GM19452 (cell line): ENCODE results near the gene SZT2.

Source experiments
- ATAC-seq: cut with Tn5 transposase; IDR thresholded peaks from one replicate; pipeline ENCODE4 v1.9.1; 2021; ENCODE audit not compliant: unreplicated experiment

Gene SZT2

DNA sequence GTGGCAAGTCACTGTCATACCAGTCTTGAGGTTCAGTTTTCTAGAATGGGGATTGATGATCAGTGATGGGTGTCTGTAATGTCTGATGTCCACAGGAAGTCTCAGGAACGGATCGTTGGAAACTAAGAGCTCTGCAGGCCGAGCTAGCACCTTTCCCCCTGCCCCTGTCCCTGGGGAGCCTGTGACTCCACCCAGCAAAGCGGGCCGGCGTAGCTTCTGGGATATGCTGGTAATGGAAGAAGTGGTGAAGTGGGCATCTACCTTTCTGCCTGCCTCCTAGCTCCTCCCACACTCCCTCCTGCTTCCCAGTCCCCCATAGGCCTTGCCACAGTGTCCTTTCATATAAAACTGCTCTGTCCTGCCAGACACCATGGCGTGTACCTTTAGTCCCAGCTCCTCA is 50.7 kb downstream of the SZT2 start:
- ATAC-seq = no peak

DNA sequence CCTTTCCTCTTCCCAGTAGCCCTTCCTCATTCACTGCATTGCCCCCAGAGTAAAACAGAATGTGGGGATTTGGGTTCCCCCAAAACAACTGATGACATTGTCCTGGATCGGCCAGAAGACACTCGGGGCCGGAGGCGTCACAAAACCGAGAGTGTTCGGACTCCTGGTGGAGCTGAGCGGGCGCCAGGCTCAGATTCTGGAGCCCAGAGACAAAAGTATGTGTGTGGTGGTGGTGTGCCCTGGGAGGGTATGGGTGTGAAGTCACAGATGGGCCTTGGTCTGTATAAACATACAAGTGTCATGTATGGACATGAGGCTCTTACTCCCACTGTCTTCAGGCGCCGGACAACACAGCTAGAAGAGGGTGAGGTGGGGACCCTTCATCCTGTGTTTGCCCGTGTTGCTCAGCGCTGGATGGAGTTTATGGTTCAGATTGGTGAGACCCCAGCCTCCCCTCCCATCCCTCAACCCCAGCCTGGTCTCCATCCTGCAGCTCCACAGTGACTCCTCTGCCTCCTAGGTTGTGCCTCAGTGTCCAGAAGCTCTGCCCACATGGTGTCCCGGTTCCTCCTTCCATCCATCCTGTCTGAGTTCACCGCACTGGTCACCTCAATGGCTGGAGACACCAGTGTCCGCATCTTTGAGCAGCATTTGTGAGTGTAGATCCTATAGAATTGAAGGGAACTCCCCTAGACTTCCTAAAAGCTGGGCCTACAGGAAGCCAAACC is 51.6 kb downstream of the SZT2 start:
- ATAC-seq = no peak

DNA sequence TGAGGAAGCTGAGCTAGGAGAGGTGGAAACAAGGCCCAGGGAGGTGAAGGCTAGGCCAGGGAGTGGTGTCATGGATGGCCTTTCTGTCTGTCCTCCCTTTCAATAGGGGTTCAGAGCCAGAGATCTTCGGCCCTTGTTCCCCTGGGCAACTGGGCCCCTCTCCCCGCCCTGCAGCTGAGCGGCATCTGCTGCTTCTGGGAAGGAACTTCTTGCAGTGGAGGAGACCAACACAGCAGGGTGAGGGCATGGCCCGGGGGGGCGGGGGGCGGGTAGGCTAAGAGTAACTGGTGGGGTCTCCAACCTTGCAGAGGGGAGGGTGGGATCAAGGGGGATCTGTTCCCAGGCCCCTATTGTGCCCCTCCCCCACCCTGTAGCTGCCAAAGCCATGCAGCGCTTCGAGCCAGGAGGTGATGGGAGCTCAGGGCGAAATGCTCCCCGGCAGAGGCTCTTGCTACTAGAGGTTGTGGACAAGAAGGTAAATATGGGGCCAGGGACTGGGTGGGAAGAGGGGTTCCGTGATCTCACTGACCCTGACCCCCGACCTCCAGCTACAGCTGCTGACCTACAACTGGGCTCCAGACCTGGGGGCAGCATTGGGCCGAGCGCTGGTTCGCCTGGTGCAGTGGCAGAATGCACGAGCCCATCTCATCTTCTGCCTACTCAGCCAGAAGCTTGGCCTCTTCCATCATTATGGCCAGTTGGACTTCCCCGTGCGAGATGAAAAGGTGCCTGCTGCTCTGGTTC is 52.4 kb downstream of the SZT2 start:
- no peak for ATAC-seq

DNA sequence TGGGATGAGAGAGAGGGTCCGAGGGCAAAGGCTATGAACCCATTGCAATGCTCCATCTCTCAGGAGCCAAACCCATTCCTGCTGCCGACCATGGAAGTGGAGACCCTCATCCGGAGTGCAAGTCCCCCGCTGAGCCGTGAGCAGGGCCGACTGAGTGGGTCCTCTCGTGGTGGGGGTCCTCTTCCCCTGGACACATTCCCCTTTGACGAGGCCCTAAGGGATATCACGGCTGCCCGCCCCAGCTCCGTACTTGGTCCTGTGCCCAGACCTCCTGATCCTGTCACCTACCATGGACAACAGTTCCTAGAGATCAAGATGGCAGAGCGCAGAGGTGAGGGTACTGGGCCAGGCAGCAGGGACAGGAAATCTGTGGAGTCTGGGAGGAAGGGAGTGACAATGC is 53.1 kb downstream of the SZT2 start:
- no peak for ATAC-seq

DNA sequence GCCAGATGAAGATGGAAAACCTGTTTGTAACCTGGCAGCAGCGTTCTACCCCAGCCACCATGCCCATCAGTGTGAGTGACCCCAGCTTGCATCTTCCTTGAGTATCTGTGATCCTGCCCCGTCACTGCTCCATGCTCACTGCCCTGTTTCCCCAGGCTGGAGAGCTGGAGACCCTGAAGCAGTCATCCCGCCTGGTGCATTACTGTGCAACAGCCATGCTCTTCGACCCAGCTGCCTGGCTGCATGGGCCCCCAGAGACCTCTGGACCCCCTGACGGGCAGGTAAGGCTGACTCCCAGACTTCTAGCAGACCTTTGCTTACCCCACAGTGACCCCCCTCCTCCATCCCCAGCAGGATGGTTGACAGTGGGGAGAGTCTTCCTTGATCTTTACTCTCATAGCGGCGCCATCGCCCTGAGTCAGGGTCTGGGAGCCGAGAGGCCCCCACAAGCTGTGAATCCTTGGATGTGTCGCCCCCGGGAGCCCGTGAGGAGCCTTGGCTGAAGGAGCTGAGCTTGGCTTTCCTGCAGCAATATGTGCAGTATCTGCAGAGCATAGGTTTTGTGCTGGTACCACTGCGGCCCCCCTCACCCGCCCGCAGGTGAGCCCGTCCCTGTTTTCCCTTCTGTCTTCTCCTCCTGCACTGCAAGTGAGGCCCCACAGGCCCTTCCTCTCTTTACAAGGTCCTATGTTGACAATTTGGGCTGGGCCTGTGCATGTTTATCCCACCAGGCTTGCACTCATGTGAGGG is 53.7 kb downstream of the SZT2 start:
- ATAC-seq = no peak

DNA sequence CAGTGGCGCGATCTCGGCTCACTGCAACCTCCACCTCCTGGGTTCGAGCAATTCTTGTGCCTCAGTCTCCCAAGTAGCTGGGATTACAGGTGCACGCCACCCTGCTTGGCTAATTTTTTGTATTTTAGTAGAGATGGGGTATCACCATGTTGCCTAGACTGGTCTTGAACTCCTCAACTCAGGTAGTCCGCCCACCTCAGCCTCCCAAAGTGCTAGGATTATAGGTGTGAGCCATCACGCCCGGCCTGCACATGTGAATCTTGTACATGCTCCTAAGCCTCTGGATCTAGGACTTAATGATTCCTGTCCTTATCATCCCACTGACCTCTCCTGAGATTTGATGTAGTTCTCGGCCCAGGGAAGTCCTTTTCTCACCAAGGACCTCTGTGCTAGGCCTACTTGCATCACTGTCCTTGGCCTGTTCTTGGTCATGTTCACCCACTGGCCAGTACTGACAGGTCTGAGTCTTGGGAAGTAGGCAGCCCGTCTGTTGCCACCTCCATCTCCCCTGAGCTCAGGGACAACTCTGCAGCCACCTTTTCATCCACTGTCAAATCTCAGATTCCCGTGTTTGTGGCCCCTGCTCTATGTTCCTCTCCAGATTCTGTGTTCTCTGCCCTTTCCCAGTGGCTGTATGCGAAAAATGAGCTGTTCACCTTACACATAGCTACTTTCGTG is 54.6 kb downstream of the SZT2 start:
- ATAC-seq = no peak

DNA sequence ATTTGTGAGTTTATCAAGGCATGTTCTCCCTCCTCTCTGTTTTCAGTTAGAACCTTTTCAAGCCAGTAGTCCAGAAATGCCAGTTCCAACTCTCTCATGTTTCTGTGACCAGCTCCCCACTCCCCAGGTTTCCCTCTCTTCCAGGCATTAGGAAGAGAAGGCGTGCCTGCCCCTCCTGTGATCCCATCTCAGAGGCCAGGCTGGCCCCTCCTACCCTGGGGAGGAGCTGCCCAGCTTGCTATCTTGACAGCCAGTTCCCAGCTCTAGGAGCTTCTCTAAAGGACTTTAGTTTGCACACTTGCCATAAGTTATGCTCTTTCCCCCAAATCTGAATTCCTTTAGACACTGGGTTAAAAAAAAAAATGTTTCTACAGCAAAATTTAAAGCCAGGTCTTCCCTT is 55.1 kb downstream of the SZT2 start:
- ATAC-seq = no peak

DNA sequence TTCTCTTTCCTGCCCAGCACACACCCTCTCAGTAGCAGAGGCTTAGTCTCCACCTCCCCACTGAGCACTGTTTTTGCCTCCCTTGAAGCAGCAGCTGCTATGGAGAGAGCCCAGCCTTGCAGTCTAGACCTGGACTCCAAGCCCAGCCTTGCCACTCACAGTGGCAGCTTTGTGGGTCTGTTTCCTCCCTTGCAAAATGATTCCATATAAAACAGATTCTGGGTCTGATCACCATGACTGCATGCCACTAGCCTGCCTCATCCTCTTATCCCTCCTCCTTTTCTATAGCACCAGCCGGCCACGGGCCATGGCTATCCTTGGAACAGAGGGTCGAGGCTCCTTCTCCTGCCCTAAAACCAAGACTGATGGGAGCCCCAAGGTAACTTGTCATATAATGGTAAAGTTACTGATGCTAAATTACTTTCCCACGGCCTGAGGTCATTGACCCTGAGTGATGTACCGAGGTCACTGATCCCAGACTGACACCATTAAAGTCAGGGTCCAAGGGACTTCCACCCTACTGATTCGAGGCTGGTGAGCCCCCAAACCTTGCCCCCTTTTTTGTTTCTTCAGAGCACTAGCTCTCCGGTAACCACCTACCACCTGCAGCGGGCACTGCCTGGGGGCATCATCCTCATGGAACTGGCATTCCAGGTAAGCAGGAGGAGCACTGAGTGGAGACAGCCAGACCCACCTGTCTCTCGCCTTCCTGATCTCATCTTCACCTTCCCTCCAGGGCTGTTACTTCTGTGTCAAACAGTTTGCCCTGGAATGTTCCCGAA is 56.1 kb downstream of the SZT2 start:
- ATAC-seq = no peak

DNA sequence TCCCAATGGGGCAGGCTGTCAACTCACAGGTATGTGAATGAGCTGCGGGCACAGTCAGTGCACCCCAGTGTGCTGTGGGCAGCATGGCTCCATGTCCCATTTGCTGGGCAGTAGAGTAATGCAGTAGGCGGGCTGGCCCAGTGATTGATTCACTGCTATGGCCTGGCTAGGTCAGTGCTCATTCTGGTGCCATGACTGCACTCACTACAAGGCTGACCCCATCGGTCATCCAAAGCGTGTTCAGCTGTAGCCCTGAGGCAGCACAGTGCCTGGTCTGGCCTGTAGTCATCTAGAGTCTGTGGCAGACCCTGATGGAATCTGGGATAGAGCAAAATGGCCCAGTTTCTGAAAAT is 56.7 kb downstream of the SZT2 start:
- no peak for ATAC-seq

DNA sequence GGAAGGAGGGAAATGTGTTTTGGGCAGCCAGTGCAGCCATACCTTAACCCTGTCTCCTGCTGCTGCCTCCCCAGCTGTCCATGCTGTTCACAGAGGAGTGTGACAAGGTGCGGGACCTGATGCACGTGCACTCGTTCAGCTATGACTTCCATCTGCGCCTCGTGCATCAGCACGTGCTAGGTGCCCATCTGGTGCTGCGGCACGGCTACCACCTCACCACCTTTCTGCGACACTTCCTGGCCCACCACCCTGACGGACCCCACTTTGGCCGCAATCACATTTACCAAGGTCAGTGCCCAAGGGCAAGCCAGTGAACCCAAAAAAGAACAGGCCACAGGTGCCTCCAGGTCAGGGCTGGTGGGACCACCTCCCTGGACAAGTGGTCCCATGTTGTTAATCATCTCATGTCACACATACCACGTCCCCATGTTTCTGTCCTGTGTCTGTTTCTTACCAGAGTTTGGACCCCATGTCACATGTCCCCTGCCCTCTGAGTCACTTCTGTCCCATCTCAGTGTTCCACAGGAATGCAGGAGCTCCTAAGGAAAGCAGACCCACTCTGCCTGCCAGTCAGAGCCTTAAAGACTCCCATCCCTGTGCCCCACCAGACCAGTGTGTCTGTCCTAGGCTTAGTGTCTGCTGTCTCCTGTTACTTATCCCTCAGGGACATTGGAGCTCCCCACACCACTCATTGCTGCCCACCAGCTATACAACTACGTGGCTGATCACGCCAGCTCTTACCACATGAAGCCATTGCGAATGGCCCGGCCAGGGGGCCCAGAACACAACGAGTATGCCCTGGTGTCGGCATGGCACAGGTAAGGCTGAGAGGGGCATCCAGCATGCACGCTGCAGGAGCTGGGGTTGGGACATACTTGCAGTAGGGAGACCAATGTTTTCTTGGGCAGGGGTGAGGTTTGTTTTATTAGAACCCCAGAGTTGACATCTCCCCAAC is 57.5 kb downstream of the SZT2 start:
- ATAC-seq = no peak

DNA sequence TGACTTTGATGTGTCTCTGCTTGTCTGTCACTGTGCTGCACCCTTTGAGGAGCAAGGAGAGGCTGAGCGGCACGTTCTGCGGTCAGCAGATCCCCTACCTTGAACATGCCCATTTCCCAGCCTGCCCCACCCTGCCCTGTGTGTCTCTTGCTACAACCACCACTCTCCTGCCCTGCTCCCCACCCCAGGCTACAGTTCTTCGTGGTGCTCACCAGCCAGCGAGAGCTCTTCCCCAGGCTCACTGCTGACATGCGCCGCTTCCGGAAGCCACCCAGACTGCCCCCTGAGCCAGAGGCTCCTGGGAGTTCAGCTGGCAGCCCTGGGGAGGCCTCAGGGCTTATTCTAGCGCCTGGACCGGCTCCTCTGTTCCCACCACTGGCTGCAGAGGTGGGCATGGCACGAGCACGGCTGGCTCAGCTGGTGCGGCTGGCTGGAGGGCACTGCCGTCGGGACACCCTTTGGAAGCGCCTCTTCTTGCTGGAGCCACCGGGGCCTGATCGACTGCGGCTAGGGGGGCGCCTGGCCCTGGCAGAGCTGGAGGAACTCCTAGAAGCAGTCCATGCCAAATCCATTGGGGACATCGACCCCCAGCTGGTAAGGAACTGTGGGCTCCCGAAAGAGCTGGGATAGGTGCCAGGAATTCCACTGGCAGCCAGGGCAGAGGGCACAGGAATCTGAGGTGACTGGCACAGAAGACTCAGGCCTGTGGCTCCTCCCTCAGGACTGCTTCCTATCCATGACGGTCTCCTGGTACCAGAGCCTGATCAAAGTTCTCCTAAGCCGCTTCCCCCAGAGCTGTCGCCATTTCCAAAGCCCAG is 58.4 kb downstream of the SZT2 start:
- no peak for ATAC-seq

DNA sequence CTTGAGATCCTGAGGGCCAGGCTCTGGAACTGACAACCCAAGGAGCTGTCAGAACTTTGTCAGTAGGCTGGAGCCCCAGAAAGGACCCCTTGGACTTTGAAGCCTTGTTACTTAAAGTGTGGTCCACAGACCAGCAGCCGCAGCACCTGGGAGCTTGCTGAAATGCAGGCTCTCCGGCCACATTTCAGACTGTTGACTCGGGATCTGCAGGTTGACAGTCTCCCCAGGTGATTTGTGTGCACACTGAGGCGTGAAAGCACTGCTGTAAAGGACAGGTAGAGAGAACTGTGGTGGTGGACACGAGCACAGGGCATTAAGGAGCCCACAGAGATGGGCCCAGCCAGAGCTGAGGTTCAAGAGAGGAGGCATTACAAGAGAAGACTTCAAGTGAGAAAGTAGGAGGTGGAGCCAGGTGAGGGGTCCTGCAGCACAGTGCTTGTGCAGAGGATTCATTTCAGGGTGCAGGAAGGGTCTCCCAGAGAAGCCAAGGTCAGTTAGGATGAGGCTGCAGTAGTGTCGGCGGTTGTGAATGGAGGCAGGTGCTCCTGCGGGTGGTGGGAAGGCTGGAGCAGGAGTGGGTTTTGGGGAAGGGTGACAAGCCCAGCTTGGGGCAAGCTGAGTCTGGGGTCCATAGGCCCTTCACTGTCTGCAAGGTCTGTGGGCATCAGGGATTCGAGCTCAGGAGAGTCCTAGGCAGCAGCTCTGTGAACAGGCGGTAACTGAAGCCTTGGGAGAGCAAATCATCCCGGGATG is 59.4 kb downstream of the SZT2 start:
- ATAC-seq = no peak

DNA sequence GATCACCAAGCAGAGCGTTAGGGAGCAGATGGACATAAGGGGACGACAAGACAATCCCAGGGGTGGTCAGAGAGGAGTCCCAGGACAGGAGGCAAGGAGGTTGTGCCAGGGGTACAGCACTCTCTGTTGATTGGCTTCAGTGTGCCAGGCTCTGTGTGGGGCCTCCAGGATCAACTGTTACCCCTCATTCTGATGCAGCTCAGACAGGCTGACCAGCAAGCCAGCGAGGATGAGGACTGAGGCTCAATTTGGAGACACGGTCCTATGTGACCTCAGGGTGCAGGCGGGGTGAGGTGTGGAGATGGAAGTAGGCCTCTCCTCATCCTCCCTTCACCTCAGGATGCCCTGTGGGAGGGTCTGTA is 60.0 kb downstream of the SZT2 start:
- no peak for ATAC-seq

DNA sequence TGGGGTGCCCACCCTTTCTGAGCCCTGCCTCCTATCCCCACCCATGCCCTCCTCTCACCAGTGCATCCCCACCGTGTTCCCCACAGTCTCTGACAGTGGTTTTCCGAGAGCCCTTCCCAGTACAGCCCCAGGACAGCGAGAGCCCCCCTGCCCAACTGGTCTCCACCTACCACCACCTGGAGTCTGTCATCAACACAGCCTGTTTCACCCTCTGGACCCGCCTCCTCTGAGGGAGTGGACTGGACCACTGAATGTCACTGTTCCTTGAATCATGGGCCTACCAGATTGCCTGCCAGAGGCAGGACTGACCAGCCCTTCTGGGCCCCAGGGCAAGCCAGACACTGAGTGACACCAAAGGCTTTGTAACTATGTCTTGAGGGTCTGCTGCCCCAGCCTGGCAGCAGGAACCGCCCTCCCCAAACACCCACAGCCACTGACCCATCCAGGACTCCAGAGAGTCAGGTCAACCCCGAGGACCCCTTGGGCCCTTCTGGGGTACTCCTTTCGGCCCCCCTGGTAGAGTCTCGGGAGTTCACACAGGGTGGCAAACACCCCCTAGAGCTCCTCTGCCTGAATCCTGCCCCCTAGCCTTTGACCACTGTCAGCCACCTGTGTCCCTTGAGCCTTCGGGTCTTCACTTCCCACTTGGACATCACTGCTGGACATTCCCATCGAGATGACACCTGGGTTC is 60.7 kb downstream of the SZT2 start:
- ATAC-seq = no peak

DNA sequence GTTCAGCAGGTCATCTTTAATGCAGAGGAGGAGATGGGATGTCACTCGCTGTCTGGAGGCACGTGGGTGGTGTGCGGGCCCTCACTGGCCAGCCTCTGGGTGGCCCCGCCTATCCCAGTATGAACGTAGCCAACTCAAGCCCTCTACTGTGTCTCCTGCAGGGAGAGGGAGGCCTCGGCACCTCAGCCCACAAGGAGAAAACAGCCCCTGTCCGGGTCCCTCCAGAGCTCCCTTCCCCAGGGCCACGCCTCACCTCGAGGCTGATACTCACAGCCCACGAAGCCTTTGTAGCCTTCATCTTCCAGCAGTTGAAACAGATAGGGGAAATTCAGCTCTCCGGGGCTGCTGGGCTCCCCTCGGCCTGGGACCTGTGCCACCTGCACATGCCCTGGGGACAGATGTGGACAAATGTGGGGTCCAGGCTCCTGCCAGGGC is 61.5 kb downstream of the SZT2 start:
- ATAC-seq = no peak

DNA sequence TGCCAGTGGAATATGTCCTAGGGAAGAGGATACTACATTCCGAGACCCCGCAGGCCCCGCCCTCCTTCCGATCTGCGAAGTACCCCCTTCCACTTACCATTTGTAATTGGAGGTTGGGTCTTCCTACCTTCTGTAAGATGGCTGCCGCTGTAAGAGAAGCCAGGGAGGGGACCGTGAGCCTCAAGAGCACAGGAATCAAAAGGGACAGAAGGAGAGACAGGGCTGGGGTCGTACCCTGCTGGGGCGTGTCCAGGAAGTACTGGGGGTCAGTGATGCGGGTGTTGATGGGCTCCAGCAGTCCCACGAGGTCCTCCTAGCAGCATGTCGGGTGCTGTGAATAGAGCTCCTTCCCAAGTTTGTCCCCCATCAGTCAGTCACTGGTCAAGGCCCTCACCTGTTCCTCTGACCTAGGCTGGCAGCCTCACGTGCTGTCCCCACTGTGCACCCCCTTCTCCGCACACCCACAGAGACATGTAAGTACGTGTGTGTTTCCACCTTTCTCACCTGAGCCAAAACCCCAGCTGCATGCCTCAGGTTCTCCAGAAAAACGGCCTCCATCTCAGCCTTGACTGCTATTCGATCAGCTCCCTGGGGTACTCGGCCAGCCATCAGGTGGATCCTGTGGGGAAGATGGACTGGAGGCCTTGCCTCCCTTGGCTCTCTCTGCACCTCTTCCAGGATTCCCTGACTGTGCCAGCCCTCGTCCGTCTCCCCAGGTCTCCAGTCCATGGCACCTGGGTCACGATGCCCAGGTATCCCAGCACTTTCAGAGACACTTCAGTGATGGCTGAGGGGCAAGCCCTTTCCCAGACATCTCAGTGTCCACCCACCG is 62.2 kb downstream of the SZT2 start:
- ATAC-seq = no peak
